Vagina (tissue), 2 donors: ENCODE data around the gene IL6ST.

Experiments used
- POLR2A ChIP-seq, 2 donors: fragments of 450-650 bp; IDR thresholded peaks; one replicate each; pipeline ENCODE4 v1.6.1; 2017; ENCODE audit warnings: antibody characterized with exemption in 2 of 2, mild to moderate bottlenecking in 2 of 2, moderate library complexity in 2 of 2
- POLR2AphosphoS5 ChIP-seq, 2 donors: sonication (generic); formaldehyde crosslinking; IDR thresholded peaks; one replicate each; pipeline ENCODE4 v1.9.0; 2017; ENCODE audit warnings: antibody characterized with exemption in 2 of 2, mild to moderate bottlenecking in 2 of 2, low read depth in 1 of 2; ENCODE audit not compliant: insufficient read depth in 1 of 2
- TF ChIP-seq, protein P1 (sequence below), 3 experiments: fragments of 450-650 bp in 2 of 3; fragments of 200-600 bp in 1 of 3; sonication (generic) in 1 of 3; IDR thresholded peaks; one replicate each; pipeline ENCODE4 v1.5.1; 2017 to 2019; ENCODE audit warnings: antibody characterized with exemption in 3 of 3, mild to moderate bottlenecking in 2 of 3, moderate library complexity in 2 of 3

DNA sequence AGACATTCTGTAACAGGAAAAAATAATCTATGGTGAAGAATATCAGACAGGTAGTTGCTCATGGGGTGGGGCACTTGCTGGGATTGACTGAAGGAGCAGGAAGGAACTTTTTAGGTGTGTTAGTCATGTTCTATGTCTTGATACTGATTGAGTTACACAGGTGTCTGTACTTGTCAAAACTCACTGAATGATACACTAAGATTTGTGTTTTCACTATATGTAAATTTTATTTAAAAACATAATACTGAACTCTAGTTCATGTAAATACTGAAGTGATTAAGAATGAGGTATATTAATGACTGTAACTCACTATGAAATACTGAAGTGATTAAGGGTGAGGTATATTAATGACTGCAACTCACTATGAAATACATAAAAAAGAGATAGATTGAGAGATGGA is 28.5 kb downstream of the IL6ST start:
- TF ChIP-seq, protein P1, sequence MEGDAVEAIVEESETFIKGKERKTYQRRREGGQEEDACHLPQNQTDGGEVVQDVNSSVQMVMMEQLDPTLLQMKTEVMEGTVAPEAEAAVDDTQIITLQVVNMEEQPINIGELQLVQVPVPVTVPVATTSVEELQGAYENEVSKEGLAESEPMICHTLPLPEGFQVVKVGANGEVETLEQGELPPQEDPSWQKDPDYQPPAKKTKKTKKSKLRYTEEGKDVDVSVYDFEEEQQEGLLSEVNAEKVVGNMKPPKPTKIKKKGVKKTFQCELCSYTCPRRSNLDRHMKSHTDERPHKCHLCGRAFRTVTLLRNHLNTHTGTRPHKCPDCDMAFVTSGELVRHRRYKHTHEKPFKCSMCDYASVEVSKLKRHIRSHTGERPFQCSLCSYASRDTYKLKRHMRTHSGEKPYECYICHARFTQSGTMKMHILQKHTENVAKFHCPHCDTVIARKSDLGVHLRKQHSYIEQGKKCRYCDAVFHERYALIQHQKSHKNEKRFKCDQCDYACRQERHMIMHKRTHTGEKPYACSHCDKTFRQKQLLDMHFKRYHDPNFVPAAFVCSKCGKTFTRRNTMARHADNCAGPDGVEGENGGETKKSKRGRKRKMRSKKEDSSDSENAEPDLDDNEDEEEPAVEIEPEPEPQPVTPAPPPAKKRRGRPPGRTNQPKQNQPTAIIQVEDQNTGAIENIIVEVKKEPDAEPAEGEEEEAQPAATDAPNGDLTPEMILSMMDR (IDR thresholded peaks at IDR 0.05), result no peak
- TF ChIP-seq POLR2A (IDR thresholded peaks at IDR 0.05) (no peak), POLR2AphosphoS5 (IDR thresholded peaks at IDR 0.05; ENCODE audit: insufficient read depth in 1 of 2, low read depth in 1 of 2) (peak in 1 of 2 donors; percentile 62)
